Thyroid gland (tissue), 4 donors: ENCODE data around the gene RSRC1.

Source experiments
- POLR2A ChIP-seq, 2 donors: fragments of 450-650 bp; IDR thresholded peaks; one replicate each; pipeline ENCODE4 v1.6.1; 2017; ENCODE audit warnings: antibody characterized with exemption in 2 of 2, mild to moderate bottlenecking in 2 of 2, moderate library complexity in 1 of 2
- TF ChIP-seq, protein P1 (sequence below), 6 experiments: fragments of 200-600 bp in 3 of 6; fragments of 450-650 bp in 3 of 6; sonication (generic) in 3 of 6; IDR thresholded peaks; one replicate each; pipeline ENCODE4 v1.5.1; 2016 to 2019; ENCODE audit warnings: antibody characterized with exemption in 6 of 6, mild to moderate bottlenecking in 2 of 6, inconsistent platforms in 1 of 6, moderate library complexity in 1 of 6

GRCh38 chr3:158098834-158099424 lies 11.0 kb upstream of the RSRC1 start:
- TF ChIP-seq, protein P1, sequence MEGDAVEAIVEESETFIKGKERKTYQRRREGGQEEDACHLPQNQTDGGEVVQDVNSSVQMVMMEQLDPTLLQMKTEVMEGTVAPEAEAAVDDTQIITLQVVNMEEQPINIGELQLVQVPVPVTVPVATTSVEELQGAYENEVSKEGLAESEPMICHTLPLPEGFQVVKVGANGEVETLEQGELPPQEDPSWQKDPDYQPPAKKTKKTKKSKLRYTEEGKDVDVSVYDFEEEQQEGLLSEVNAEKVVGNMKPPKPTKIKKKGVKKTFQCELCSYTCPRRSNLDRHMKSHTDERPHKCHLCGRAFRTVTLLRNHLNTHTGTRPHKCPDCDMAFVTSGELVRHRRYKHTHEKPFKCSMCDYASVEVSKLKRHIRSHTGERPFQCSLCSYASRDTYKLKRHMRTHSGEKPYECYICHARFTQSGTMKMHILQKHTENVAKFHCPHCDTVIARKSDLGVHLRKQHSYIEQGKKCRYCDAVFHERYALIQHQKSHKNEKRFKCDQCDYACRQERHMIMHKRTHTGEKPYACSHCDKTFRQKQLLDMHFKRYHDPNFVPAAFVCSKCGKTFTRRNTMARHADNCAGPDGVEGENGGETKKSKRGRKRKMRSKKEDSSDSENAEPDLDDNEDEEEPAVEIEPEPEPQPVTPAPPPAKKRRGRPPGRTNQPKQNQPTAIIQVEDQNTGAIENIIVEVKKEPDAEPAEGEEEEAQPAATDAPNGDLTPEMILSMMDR (IDR thresholded peaks at IDR 0.05): no peak
- TF ChIP-seq POLR2A (IDR thresholded peaks at IDR 0.05): no peak
